ENCODE results near the gene TOMM20. TPM values are rescaled to one million over a fixed set of nuclear protein-coding genes. Genes with fewer than 3 reads are reported as not detected.
A peak's percentile ranks its signal among the peaks of the same experiment; 100 is the strongest.
"Not testable (repeated sequence)": the region's sequence is repeated elsewhere in the genome, so short reads cannot be mapped to it uniquely, and the experiment has no call there.

The TOMM20 gene
- total RNA-seq, 1 donor, result 108 TPM

DNA sequence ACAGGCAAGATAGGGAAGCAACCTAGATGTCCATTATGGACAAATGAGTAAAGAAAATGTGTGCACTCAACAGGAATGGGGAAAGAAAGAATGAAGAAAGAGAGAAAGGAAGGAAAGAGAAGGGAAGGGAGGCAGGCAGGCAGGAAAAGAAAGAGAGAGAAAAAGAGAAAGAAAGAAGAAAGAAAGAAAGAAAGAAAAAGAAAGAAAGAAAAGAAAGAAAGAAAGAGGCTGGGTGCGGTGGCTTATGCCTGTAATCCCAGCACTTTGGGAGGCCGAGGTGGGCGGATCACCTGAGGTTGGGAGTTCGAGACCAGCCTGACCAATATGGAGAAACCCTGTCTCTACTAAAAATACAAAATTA, 48.4 kb downstream of the TOMM20 start:
- not testable (repeated sequence) for H2AFZ ChIP-seq (ENCODE audit: low read length)
- peaks cover 34% of the 10 kb centered on the region for H3K4me1 ChIP-seq (ENCODE audit: insufficient read depth, low read length)

DNA sequence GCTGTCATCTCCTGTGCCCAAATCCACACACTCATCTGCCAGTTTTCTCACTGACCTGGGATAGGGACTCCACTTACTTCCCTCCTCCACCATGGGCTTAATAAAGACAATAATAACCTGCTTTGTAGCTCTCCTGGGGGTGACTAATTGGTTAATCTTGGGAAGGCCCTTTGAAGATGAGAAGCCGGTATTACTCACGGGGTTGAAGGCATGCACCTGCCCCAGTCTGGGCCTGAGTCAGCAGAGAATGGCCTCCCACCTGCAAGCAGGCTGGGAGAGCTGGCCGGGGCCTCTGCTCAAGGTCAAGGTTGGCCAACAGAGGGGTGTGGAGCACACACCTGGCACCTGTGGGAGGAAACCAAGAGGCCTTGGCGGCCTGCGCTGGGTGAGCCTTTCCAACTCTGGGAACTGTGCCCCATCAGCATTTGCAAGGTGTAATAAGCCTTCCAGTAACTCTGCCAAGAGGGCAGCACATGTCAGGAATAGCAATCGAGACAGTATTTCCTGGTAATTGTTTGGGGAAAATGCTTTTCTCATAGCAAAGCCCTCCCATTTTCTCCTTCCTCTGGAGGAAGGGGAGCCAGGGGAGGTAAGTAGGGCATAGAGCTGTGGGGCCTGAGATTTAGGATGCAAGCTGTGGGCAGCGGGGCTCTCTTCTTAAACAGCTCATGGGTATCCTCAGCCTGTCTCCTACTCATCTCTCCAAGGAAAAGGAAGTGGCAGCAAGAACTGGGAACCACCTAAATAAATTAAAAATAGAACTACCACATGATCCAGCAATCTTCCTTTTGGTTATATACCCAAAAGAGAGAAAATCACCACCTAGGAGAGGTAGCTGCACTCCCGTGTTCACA, 49.0 kb downstream of the TOMM20 start:
- Histone ChIP-seq H3K4me1 (ENCODE audit: insufficient read depth, low read length) (peaks cover 39% of the 10 kb centered on the region), H3K79me2 (ENCODE audit: insufficient read depth, low read length) (no peaks in the 10 kb centered on the region), H3K27me3 (ENCODE audit: insufficient read depth, low read length) (no peaks in the 10 kb centered on the region), H3K4me2 (ENCODE audit: insufficient read depth, low read length) (no peak overlapping the region), H3K4me3 (ENCODE audit: insufficient read depth, low read length) (no peak overlapping the region), H4K20me1 (ENCODE audit: insufficient read depth, low read length) (no peaks in the 10 kb centered on the region), H3K27ac (ENCODE audit: low read depth, low read length) (peak overlapping the region; percentile 52), H3K9me3 (ENCODE audit: low read depth, low read length) (no peaks in the 10 kb centered on the region), H3K36me3 (ENCODE audit: insufficient read depth, low read length) (no peaks in the 10 kb centered on the region), H2AFZ (ENCODE audit: low read length) (no peak overlapping the region)
- peak; percentile 56 for DNase-seq (ENCODE audit: insufficient read length, low spot score, missing footprints)
- TF ChIP-seq, protein P1, sequence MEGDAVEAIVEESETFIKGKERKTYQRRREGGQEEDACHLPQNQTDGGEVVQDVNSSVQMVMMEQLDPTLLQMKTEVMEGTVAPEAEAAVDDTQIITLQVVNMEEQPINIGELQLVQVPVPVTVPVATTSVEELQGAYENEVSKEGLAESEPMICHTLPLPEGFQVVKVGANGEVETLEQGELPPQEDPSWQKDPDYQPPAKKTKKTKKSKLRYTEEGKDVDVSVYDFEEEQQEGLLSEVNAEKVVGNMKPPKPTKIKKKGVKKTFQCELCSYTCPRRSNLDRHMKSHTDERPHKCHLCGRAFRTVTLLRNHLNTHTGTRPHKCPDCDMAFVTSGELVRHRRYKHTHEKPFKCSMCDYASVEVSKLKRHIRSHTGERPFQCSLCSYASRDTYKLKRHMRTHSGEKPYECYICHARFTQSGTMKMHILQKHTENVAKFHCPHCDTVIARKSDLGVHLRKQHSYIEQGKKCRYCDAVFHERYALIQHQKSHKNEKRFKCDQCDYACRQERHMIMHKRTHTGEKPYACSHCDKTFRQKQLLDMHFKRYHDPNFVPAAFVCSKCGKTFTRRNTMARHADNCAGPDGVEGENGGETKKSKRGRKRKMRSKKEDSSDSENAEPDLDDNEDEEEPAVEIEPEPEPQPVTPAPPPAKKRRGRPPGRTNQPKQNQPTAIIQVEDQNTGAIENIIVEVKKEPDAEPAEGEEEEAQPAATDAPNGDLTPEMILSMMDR (IDR thresholded peaks at IDR 0.05; ENCODE audit: extremely low read depth, low read depth, low read length), result no peak

More for the DNA sequence above, 48.4 kb downstream of the TOMM20 start:
- H3K4me3 ChIP-seq (ENCODE audit: insufficient read depth, low read length); H4K20me1 ChIP-seq (ENCODE audit: insufficient read depth, low read length); H3K9me3 ChIP-seq (ENCODE audit: low read depth, low read length); H3K27me3 ChIP-seq (ENCODE audit: insufficient read depth, low read length); H3K79me2 ChIP-seq (ENCODE audit: insufficient read depth, low read length); H3K36me3 ChIP-seq (ENCODE audit: insufficient read depth, low read length); H3K4me2 ChIP-seq (ENCODE audit: insufficient read depth, low read length); DNase-seq (ENCODE audit: insufficient read length, low spot score, missing footprints): not testable (repeated sequence)
- peak overlapping the region; percentile 52 for H3K27ac ChIP-seq (ENCODE audit: low read depth, low read length)

DNA sequence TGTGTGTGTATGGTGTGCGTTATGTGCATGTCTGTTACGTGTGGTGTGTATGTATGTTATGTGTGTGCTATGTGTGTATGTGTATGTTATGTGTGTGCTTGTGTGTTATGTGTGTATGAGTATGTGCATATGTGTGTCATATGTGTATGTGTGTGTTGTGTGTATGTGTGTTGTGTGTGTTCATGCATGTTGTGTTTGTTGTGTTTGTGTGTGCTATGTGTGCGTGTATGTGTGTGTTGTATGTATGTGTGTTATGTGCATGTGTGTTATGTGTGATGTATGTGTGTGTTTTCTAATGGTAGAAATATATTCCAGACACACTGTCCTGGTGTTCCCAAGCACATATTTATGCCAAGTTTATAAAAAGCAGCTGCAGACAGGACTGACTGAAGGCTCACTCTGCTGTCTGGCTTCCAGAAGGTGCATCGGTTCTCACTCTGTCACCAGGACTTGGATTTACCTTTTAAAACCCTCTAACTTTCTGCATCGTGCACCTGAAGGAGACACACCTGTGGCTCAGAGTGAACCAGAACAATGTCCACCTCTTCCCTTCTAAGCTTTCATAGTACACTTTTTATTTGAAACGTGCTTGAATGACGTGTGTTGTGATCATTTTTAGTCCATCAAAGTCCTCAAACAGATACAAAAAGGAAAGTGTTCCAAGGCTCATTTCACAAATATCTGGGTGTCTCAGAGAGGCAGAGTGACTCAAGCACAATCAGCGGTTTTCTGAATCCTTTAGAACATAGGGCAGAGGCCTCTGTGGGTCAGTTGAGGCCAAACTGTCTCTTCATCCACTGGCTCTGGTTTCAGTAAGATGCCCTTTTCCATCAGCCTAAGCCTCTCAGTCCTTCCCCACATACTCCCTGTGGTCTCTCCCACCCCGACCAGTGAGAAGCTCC, 49.9 kb downstream of the TOMM20 start:
- no peaks in the 10 kb centered on the region for H3K27me3 ChIP-seq (ENCODE audit: insufficient read depth, low read length)
- H3K27ac ChIP-seq (ENCODE audit: low read depth, low read length), result peak overlapping the region; percentile 52
- no peak overlapping the region for H2AFZ ChIP-seq (ENCODE audit: low read length)
- H3K4me1 ChIP-seq (ENCODE audit: insufficient read depth, low read length), result peaks cover 48% of the 10 kb centered on the region
- TF ChIP-seq, protein P1 (IDR thresholded peaks at IDR 0.05; ENCODE audit: extremely low read depth, low read depth, low read length), result no peak
- no peaks in the 10 kb centered on the region for H3K79me2 ChIP-seq (ENCODE audit: insufficient read depth, low read length)
- no peaks in the 10 kb centered on the region for H4K20me1 ChIP-seq (ENCODE audit: insufficient read depth, low read length)
- DNase-seq (ENCODE audit: insufficient read length, low spot score, missing footprints), result peak; percentile 72
- H3K4me3 ChIP-seq (ENCODE audit: insufficient read depth, low read length), result no peak overlapping the region
- H3K4me2 ChIP-seq (ENCODE audit: insufficient read depth, low read length), result no peak overlapping the region
- no peaks in the 10 kb centered on the region for H3K36me3 ChIP-seq (ENCODE audit: insufficient read depth, low read length)
- H3K9me3 ChIP-seq (ENCODE audit: low read depth, low read length), result no peaks in the 10 kb centered on the region

DNA sequence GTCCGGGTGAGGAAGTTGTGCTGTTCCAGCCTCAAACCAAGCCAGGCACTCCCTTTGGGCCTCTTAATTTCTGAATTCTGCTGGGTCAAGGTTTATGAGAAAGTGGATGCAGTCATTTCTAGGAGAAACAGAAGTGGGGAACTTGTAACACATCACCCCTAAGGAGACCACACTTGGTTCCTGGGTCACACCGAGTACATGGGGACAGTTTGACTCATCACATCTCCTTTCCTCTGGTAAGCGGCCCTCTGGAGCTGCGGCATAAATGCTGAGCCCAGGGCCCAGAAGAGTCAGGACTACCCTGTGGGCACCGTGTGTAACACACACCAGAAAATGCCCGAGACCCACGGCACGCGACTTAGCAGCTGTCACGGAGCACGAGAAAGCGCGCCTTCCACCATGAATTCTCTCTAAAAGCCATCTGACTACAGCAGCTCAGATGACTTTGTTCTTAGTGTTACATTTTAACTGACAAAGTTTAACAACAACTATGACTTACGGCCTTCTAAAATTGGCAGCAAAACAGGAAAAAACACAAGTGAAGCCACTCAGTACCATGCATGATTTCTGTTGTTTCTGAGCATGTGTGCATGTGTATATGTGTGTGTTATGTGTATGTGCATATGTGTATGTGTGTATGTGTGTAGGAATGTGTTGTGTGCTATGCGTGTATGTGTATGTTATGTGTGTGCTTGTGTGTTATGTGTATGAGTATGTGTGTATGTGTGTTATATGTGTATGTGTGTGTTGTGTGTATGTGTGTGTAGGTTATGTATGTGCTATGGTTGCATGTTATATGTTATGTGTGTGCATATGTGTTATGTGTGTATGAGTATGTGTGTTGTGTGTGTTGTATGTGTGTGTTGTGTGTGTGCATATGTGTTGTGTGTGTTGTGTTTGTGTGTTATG, 50.8 kb downstream of the TOMM20 start:
- Histone ChIP-seq H2AFZ (ENCODE audit: low read length) (no peak overlapping the region), H3K27me3 (ENCODE audit: insufficient read depth, low read length) (no peaks in the 10 kb centered on the region), H3K4me2 (ENCODE audit: insufficient read depth, low read length) (no peak overlapping the region), H3K4me3 (ENCODE audit: insufficient read depth, low read length) (no peak overlapping the region), H3K27ac (ENCODE audit: low read depth, low read length) (peak overlapping the region; percentile 52), H4K20me1 (ENCODE audit: insufficient read depth, low read length) (no peaks in the 10 kb centered on the region), H3K9me3 (ENCODE audit: low read depth, low read length) (no peaks in the 10 kb centered on the region), H3K36me3 (ENCODE audit: insufficient read depth, low read length) (no peaks in the 10 kb centered on the region), H3K4me1 (ENCODE audit: insufficient read depth, low read length) (peaks cover 42% of the 10 kb centered on the region), H3K79me2 (ENCODE audit: insufficient read depth, low read length) (no peaks in the 10 kb centered on the region)
- TF ChIP-seq, protein P1 (IDR thresholded peaks at IDR 0.05; ENCODE audit: extremely low read depth, low read depth, low read length), result no peak
- peak; percentile 53 for DNase-seq (ENCODE audit: insufficient read length, low spot score, missing footprints)

Measured in osteoblast (primary cell).